Retinal pigment epithelial cell (primary cell): ENCODE data around the gene FOXP1.

Experiments
- DNase-seq: peaks from one replicate; pipeline ENCODE4 v3.0.0-alpha.2; 2010; ENCODE audit warnings: low read depth
- H3K4me3 ChIP-seq: 2 replicates; pipeline ENCODE4 v1.5.1; 2011; ENCODE audit warnings: mild to moderate bottlenecking, low read length, control low read depth, moderate library complexity
- TF ChIP-seq, protein P1 (sequence below): conservative IDR thresholded peaks from 2 replicates; pipeline ENCODE4 v1.5.1; 2011; ENCODE audit warnings: low read depth, low read length, control low read depth, inconsistent platforms

The FOXP1 gene

DNA sequence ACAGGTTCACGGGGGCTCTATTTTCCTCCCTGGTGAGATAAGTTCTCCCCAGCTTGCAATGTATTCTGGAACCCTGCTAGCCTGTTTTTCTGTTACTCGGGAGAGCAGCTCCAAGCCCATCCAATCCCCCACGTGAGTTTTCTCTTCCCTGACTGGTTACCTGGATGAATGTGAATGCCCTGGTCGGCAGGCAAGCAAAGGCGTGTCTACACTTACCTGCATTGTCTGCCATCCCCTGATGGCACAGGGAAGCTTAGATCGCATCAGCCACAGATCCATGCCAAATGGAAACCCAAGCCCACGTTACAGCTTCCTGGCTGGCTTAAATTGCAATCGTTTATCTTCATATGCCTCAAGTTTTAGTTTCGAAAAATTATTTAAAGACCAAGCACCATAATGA lies 149.9 kb downstream of the FOXP1 start:
- TF ChIP-seq, protein P1, sequence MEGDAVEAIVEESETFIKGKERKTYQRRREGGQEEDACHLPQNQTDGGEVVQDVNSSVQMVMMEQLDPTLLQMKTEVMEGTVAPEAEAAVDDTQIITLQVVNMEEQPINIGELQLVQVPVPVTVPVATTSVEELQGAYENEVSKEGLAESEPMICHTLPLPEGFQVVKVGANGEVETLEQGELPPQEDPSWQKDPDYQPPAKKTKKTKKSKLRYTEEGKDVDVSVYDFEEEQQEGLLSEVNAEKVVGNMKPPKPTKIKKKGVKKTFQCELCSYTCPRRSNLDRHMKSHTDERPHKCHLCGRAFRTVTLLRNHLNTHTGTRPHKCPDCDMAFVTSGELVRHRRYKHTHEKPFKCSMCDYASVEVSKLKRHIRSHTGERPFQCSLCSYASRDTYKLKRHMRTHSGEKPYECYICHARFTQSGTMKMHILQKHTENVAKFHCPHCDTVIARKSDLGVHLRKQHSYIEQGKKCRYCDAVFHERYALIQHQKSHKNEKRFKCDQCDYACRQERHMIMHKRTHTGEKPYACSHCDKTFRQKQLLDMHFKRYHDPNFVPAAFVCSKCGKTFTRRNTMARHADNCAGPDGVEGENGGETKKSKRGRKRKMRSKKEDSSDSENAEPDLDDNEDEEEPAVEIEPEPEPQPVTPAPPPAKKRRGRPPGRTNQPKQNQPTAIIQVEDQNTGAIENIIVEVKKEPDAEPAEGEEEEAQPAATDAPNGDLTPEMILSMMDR: no peak
- no peak overlapping the region for H3K4me3 ChIP-seq
- DNase-seq: no peak

DNA sequence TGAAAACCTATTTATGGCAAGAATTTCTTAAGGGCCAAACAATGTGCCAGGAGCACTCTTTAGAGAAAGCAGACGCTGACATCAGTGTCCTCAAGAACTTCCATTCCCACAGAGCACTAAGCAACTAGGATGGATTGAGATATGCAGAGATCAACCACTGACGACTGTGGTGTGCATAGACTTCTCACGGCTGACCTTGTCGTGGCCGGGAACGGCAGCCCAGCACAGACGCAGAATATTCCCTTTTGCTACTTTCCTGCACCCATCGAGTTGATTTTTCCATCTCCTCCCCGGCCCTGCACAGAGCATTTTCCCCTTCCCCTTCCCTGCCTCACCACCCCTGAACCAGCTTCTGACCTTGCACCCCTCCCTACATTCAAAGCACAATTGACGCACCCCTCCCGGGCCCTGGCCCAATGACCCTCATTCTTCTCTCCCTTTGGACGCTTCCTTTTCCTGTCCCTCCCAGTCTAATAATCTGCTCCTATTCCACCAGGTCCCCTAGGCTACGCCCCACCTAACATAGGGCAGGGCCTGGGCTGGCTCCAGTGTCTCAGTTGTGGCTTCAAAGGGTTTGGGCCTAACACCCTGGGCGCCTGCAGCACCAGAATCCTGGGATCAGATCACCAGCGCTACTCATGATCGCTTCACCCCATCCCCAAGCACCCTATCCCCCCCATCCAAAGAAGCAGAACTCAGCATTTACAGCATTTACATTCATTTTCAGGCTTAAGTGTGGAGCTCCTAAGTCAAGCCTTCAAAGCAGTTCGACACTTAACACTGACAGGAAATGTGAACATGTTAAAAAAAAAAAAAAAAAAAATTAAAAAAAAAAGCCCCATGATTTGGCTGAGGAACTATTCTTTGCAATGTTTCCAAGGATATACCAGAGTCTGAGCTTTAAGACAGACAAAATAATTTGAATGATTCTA lies 151.2 kb downstream of the FOXP1 start:
- no peak overlapping the region for H3K4me3 ChIP-seq
- no peak for DNase-seq
- TF ChIP-seq, protein P1: no peak

DNA sequence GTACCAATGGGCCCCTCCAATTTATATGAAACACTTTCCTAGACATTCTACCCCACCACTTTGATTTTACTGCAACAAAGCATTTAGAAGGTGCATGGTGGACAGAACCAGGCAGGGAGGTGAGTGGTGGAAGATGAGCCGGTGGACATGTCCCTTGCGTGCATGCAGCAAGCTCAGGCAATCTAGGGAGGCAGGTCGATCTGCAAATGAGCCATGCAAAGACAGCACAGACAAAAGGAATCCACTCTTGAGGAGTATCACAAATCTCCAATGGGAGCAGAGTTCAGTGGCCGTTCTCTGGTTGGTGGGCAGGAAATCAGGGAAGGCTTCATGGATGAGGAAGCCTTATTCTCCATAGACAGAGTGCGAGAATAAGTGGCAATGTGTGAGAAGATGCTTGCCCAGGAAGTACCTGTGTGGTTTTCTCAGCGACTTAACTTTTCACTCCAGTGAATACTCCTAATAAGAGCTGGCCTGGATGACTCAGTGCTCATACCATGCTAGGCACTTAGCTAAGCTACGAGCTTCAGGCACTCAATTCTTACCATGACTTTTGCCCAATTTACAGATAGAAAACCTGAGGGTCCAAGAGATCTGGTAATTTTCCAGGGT lies 152.5 kb downstream of the FOXP1 start:
- no peak for DNase-seq
- H3K4me3 ChIP-seq: no peak overlapping the region
- TF ChIP-seq, protein P1: no peak

DNA sequence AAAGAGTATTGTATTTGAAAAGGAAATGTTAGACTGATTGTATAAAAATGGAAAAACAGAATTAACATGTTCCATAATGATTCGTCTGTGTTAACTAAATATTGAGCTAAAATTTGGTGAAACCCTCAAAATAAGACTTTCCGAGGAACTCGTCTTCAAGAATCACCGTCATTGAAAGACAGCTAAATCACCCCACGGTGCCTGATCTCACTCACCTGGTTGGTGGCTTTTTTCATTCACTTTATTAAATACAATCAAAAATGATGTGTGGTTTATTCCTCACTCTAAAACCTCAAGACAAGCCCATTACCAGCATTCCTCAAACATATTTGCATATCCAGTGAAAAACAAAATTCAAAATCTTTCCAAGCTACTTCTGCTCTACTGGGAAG lies 153.9 kb downstream of the FOXP1 start:
- no peak overlapping the region for H3K4me3 ChIP-seq
- TF ChIP-seq, protein P1: no peak
- DNase-seq: no peak

DNA sequence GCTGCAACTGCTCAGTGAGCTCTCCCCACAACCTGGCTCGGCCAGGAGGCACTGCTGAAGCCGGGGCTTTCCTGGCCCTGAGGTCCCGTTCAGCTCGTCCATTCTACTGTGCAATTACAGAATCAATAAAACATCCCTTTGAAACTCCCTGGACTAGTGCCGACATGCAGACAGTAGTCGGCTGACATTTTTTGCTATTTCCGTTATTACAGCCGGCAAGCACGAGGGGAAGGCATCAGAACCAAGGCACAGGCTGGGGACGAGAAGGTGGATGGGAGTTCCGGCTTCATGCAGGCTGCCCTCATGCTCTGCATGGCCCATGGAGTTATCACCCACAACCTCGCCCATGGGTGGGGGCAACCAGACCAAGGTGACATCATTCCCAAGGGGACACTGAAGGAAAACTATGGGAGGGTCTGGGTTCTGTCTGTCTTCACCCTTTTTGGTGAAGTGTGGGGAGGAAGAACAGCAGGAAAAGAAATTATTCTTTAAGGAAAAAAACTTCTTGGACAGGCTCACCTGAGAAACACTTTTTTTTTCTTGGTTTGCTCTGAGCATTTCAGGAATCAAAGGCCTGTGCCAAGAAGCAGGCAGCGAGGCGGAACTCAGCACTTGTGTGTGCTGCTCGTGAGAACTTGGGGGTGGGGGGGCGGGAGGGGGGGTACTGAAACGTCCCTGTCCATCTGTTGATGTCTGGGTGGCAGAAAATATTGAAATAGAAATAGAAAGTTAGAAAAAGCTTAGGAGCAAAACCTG lies 154.5 kb downstream of the FOXP1 start:
- no peak overlapping the region for H3K4me3 ChIP-seq
- TF ChIP-seq, protein P1: no peak
- no peak for DNase-seq

DNA sequence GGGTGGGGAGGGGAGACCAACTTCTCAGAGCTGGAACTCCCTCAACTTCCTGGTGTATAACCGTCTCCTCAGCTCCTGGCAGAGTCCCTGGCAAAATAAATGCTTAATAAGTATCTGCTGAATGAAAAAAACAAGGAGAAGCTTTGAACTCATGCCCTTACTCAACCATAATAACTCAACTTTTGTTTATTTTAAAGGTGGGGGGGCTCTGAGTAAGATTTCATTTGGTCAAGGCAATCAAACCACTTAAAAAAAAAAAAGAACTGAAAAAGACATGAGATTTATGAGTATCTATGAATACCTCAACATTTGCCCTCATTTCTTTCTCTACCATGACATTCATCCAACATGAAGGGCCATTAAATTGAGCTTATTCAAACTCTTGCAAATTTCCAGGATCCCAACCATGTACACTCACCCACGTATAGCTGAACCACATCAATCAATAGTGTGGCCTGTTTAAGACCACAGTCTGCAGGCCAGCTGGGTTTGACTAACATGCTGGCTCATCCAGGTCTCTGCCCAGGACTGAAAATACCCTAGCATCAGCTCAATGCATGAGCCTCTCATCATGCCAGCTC lies 157.9 kb downstream of the FOXP1 start:
- TF ChIP-seq, protein P1: no peak
- DNase-seq: no peak
- no peak overlapping the region for H3K4me3 ChIP-seq
